Neural progenitor cell (in vitro differentiated cells): ENCODE measurements around the gene FTH1. TPM values are rescaled to one million over a fixed set of nuclear protein-coding genes. Genes with fewer than 3 reads are reported as not detected.
A peak's percentile ranks its signal among the peaks of the same experiment; 100 is the strongest.

ENCODE experiments used
- DNase-seq: peaks from one replicate; pipeline ENCODE4 v3.0.0-alpha.2; 2016; ENCODE audit warnings: low spot score
- H2AFZ ChIP-seq: fragments of 200-600 bp; sonication (generic); replicated peaks from 2 replicates; pipeline ENCODE4 v1.6.1; 2016; ENCODE audit warnings: antibody characterized with exemption
- H3F3A ChIP-seq: fragments of 200-600 bp; sonication (generic); 2 replicates; pipeline ENCODE4 v1.6.1; 2016; ENCODE audit warnings: antibody characterized with exemption, low read depth
- H3K27ac ChIP-seq: fragments of 200-600 bp; sonication (generic); 2 replicates; pipeline ENCODE4 v1.5.1; 2016; ENCODE audit warnings: mild to moderate bottlenecking
- H3K27me3 ChIP-seq: fragments of 200-600 bp; sonication (generic); 2 replicates; pipeline ENCODE4 v1.6.1; 2016; ENCODE audit warnings: mild to moderate bottlenecking, moderate library complexity
- H3K36me3 ChIP-seq: fragments of 200-600 bp; sonication (generic); 2 replicates; pipeline ENCODE4 v1.5.1; 2016
- H3K4me1 ChIP-seq: fragments of 200-600 bp; sonication (generic); 2 replicates; pipeline ENCODE4 v1.6.1; 2016; ENCODE audit warnings: mixed run types
- H3K4me2 ChIP-seq: fragments of 200-600 bp; sonication (generic); 2 replicates; pipeline ENCODE4 v1.6.1; 2016
- H3K4me3 ChIP-seq: fragments of 200-600 bp; sonication (generic); 2 replicates; pipeline ENCODE4 v1.5.1; 2016
- H3K79me2 ChIP-seq: fragments of 200-600 bp; sonication (generic); 2 replicates; pipeline ENCODE4 v1.6.1; 2016; ENCODE audit warnings: low read depth
- H3K9ac ChIP-seq: fragments of 200-600 bp; sonication (generic); 2 replicates; pipeline ENCODE4 v1.6.1; 2016
- H3K9me3 ChIP-seq: fragments of 200-600 bp; sonication (generic); 2 replicates; pipeline ENCODE4 v1.5.1; 2016; ENCODE audit warnings: low read depth
- H4K20me1 ChIP-seq: fragments of 200-600 bp; sonication (generic); 2 replicates; pipeline ENCODE4 v1.6.1; 2016; ENCODE audit warnings: low read depth
- H3K27ac Mint-ChIP-seq: 3 replicates; pipeline ENCODE4 v1.8.0; 2021; ENCODE audit warnings: mixed read lengths
- H3K27me3 Mint-ChIP-seq: 2 replicates; pipeline ENCODE4 v1.8.0; 2022; ENCODE audit warnings: low read depth, mild to moderate bottlenecking, inconsistent platforms, moderate library complexity, mixed read lengths; ENCODE audit not compliant: insufficient read depth
- H3K36me3 Mint-ChIP-seq: 3 replicates; pipeline ENCODE4 v1.8.0; 2021; ENCODE audit warnings: mixed read lengths
- H3K4me1 Mint-ChIP-seq: 3 replicates; pipeline ENCODE4 v1.8.0; 2021; ENCODE audit warnings: mixed read lengths
- H3K4me3 Mint-ChIP-seq: 3 replicates; pipeline ENCODE4 v1.8.0; 2021; ENCODE audit warnings: mild to moderate bottlenecking, moderate library complexity, mixed read lengths
- H3K9me3 Mint-ChIP-seq: 3 replicates; pipeline ENCODE4 v1.8.0; 2020; ENCODE audit warnings: mixed read lengths
- CTCF ChIP-seq: fragments of 200-600 bp; sonication (generic); IDR thresholded peaks from 2 replicates; pipeline ENCODE4 v1.5.1; 2017; ENCODE audit warnings: antibody characterized with exemption, mild to moderate bottlenecking
- EZH2 ChIP-seq: fragments of 200-600 bp; sonication (generic); IDR thresholded peaks from 2 replicates; pipeline ENCODE4 v1.6.1; 2017; ENCODE audit warnings: antibody characterized with exemption, mild to moderate bottlenecking, moderate library complexity
- EZH2phosphoT487 ChIP-seq: fragments of 200-600 bp; sonication (generic); IDR thresholded peaks from 2 replicates; pipeline ENCODE4 v1.6.1; 2017; ENCODE audit warnings: antibody characterized with exemption
- total RNA-seq: library from RNA; depleted of rRNA; stranded (reverse); fragments of >200 nt; gene quantifications from 2 replicates; pipeline ENCODE4 v1.2.3, GENCODE V29; 2015; ENCODE audit warnings: low replicate concordance

FTH1 gene
- total RNA-seq, 1 donor from 2014 or later, result 846 TPM

GRCh38 chr11:61969391-61969758 lies 1.9 kb upstream of the FTH1 start:
- Histone ChIP-seq H3K4me3 (no peak overlapping the region), H3K36me3 (peaks cover 14% of the 10 kb centered on the region), H3K27me3 (no peaks in the 10 kb centered on the region), H3F3A (peaks cover 53% of the 10 kb centered on the region), H4K20me1 (peaks cover 27% of the 10 kb centered on the region), H3K27ac (no peak overlapping the region), H3K9me3 (no peaks in the 10 kb centered on the region), H3K4me2 (no peak overlapping the region), H3K9ac (no peak overlapping the region), H3K79me2 (peaks cover 50% of the 10 kb centered on the region), H3K4me1 (peaks cover 40% of the 10 kb centered on the region), H2AFZ (no peak overlapping the region)
- peaks cover 8% of the 10 kb centered on the region for H3K27me3 Mint-ChIP-seq
- H3K4me1 Mint-ChIP-seq, result peaks cover 56% of the 10 kb centered on the region
- no peak overlapping the region for H3K27ac Mint-ChIP-seq
- H3K36me3 Mint-ChIP-seq, result peaks cover 11% of the 10 kb centered on the region
- DNase-seq, result no peak
- H3K4me3 Mint-ChIP-seq, result peak overlapping the region; percentile 76
- H3K9me3 Mint-ChIP-seq, result no peaks in the 10 kb centered on the region
- TF ChIP-seq EZH2phosphoT487 (no peak), EZH2 (no peak), CTCF (no peak)

DNA sequence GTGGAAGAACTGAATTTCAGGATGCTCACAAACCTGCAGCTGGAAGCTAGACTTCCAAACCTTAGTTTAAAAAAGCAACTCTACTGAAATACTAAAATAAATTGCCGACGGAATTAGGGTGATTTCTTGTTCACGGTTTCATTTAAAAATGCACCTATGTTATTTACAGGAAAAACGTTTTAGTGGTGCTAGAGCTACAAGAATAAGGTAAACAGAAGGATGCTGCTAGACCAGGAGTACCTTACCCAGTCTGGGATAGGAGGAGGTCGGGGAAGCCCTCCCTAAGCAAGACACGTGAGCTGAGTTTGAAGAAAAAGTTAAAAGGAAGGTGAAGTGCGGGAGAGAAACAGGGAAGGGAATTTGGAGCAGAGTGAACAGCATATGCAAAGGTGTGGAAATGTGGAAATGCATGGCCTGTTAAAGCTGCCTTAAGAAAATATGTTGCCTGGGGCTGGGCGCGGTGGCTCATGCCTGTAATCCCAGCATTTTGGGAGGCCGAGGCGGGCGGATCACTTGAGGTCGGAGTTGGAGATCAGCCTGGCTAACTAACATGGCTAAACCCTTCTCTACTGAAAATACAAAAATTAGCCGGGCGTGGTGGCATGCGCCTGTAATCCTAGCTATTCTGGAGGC lies 1.4 kb upstream of the FTH1 start:
- H3K4me3 Mint-ChIP-seq, result peak overlapping the region; percentile 98
- Histone ChIP-seq H2AFZ (no peak overlapping the region), H3K27ac (no peak overlapping the region), H4K20me1 (peaks cover 32% of the 10 kb centered on the region), H3K9ac (no peak overlapping the region), H3K4me2 (peak overlapping the region; percentile 89), H3F3A (peaks cover 58% of the 10 kb centered on the region), H3K4me1 (peaks cover 40% of the 10 kb centered on the region), H3K4me3 (peak overlapping the region; percentile 95), H3K9me3 (no peaks in the 10 kb centered on the region), H3K27me3 (no peaks in the 10 kb centered on the region), H3K36me3 (peaks cover 14% of the 10 kb centered on the region), H3K79me2 (peaks cover 50% of the 10 kb centered on the region)
- peaks cover 16% of the 10 kb centered on the region for H3K36me3 Mint-ChIP-seq
- no peak for DNase-seq
- no peaks in the 10 kb centered on the region for H3K9me3 Mint-ChIP-seq
- peaks cover 53% of the 10 kb centered on the region for H3K4me1 Mint-ChIP-seq
- peaks cover 8% of the 10 kb centered on the region for H3K27me3 Mint-ChIP-seq
- TF ChIP-seq CTCF (no peak), EZH2phosphoT487 (no peak), EZH2 (no peak)
- H3K27ac Mint-ChIP-seq, result no peak overlapping the region

DNA sequence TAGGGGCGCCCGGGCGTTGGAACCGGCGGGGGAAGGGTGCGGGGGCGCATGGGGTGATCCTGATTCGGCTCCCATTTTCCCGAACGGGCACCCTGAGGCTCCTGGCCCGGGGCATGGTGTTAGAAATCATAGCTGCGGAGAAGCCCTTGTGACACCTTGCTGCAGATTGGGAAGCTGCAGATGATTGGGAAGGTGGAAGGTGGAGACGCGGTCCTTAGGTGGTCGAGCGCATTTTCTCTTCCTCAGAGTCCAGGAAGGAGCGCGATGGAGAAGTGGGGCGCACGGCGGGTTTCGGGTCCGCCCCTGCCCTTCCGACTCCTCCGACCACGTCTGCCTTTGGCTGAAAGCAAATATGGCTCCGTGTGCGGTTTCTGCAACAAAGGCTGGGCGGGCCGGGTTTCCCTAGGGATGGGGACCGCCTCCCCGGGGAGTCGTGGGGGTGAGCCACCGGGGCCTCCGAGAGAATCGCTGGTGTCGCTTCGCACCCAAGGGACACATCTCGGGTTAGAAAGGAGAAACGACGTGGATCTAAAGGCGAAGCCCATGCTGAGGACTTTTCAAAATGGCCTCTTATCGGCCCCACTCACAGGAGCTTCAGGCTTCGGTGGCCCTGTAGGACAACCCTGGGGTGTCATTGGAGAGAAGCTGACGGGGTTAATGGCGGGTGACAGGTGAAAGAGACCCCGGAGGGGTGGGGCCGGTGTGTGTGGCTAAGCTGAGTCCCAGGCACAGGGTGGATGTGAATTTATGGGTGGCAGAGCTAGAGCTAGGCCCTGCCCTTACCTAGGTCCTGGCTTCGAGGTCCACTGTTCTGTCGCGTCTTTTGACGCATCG lies 707 bp upstream of the FTH1 start:
- Histone ChIP-seq H2AFZ (peak overlapping the region; percentile 1), H3K9ac (peak overlapping the region; percentile 71), H3K4me3 (peak overlapping the region; percentile 95), H3K27me3 (no peaks in the 10 kb centered on the region), H3K9me3 (no peaks in the 10 kb centered on the region), H3K27ac (peak overlapping the region; percentile 81), H3K36me3 (peaks cover 14% of the 10 kb centered on the region), H3K4me1 (peaks cover 34% of the 10 kb centered on the region), H3K4me2 (peak overlapping the region; percentile 89), H3K79me2 (peaks cover 50% of the 10 kb centered on the region), H4K20me1 (peaks cover 37% of the 10 kb centered on the region), H3F3A (peaks cover 65% of the 10 kb centered on the region)
- Mint-ChIP-seq H3K4me1 (peaks cover 49% of the 10 kb centered on the region), H3K9me3 (no peaks in the 10 kb centered on the region), H3K27me3 (peaks cover 8% of the 10 kb centered on the region), H3K27ac (peak overlapping the region; percentile 82), H3K36me3 (peaks cover 22% of the 10 kb centered on the region), H3K4me3 (peak overlapping the region; percentile 98)
- DNase-seq, result peak; percentile 48
- peak; percentile 4 for TF ChIP-seq EZH2
- TF ChIP-seq EZH2phosphoT487, result no peak
- TF ChIP-seq CTCF, result no peak
